ENCODE data around the gene NT5C3B. TPM values are rescaled to one million over a fixed set of nuclear protein-coding genes. Genes with fewer than 3 reads are reported as not detected.

NT5C3B gene
- total and polyA plus RNA-seq, 2 experiments from 2014 or later, result 47.7 to 87.8 TPM

GRCh38 chr17:41794540-41794975 is 41.5 kb downstream of the NT5C3B start:
- Histone ChIP-seq H3K36me3 (replicated peaks; ENCODE audit: insufficient read depth, low read depth) (no peaks in the 10 kb centered on the region), H3K4me2 (peak overlapping the region; percentile 9), H3K4me3 (no peak overlapping the region), H3K27ac (peak overlapping the region; percentile 97), H3K9me2 (replicated peaks; ENCODE audit: insufficient read depth) (no peaks in the 10 kb centered on the region), H4K20me1 (ENCODE audit: insufficient read depth, poor library complexity, severe bottlenecking) (no peaks in the 10 kb centered on the region), H3K4me1 (ENCODE audit: insufficient read depth) (peaks cover 36% of the 10 kb centered on the region), H2AFZ (no peak overlapping the region), H3K27me3 (no peaks in the 10 kb centered on the region), H3K9me3 (ENCODE audit: low read depth) (no peaks in the 10 kb centered on the region), H3K79me2 (no peaks in the 10 kb centered on the region)
- 74% methylated on average over 5 of the region's 5 CpGs for WGBS (ENCODE audit: low lambda C conversion rate, missing lambda C conversion rate)
- no peak for DNase-seq (ENCODE audit: low spot score)
- no peak for TF ChIP-seq CTCF (IDR thresholded peaks at IDR 0.05; ENCODE audit: poor library complexity)
- no peak for TF ChIP-seq EZH2 (IDR thresholded peaks at IDR 0.05; ENCODE audit: borderline replicate concordance)
- no peak for TF ChIP-seq EZH2phosphoT487 (IDR thresholded peaks at IDR 0.05; ENCODE audit: low read depth, severe bottlenecking, unreplicated experiment)

- TF ChIP-seq EZH2phosphoT487 (IDR thresholded peaks at IDR 0.05; ENCODE audit: low read depth, severe bottlenecking, unreplicated experiment) (no peak), CTCF (IDR thresholded peaks at IDR 0.05; ENCODE audit: poor library complexity) (no peak), EZH2 (IDR thresholded peaks at IDR 0.05; ENCODE audit: borderline replicate concordance) (no peak)
- Histone ChIP-seq H2AFZ (no peak overlapping the region), H3K79me2 (no peaks in the 10 kb centered on the region), H3K9me3 (ENCODE audit: low read depth) (no peaks in the 10 kb centered on the region), H3K27ac (peak overlapping the region; percentile 97), H3K4me2 (peak overlapping the region; percentile 70), H3K9me2 (replicated peaks; ENCODE audit: insufficient read depth) (no peaks in the 10 kb centered on the region), H3K36me3 (replicated peaks; ENCODE audit: insufficient read depth, low read depth) (no peaks in the 10 kb centered on the region), H3K4me1 (ENCODE audit: insufficient read depth) (peaks cover 34% of the 10 kb centered on the region), H3K27me3 (no peaks in the 10 kb centered on the region), H4K20me1 (ENCODE audit: insufficient read depth, poor library complexity, severe bottlenecking) (no peaks in the 10 kb centered on the region), H3K4me3 (no peak overlapping the region)
- peak; percentile 69 for DNase-seq (ENCODE audit: low spot score)
- WGBS (ENCODE audit: low lambda C conversion rate, missing lambda C conversion rate), result 30% methylated on average over 14 of the region's 14 CpGs
These were observed 42.1 kb downstream of the NT5C3B start for GRCh38 chr17:41793784-41794539.

GRCh38 chr17:41792845-41793783 is 42.9 kb downstream of the NT5C3B start:
- H4K20me1 ChIP-seq (ENCODE audit: insufficient read depth, poor library complexity, severe bottlenecking), result no peaks in the 10 kb centered on the region
- H2AFZ ChIP-seq, result no peak overlapping the region
- no peaks in the 10 kb centered on the region for H3K36me3 ChIP-seq (replicated peaks; ENCODE audit: insufficient read depth, low read depth)
- H3K9me3 ChIP-seq (ENCODE audit: low read depth), result no peaks in the 10 kb centered on the region
- peak; percentile 92 for DNase-seq (ENCODE audit: low spot score)
- no peaks in the 10 kb centered on the region for H3K9me2 ChIP-seq (replicated peaks; ENCODE audit: insufficient read depth)
- 27% methylated on average over 22 of the region's 22 CpGs for WGBS (ENCODE audit: low lambda C conversion rate, missing lambda C conversion rate)
- H3K27me3 ChIP-seq, result no peaks in the 10 kb centered on the region
- peak overlapping the region; percentile 97 for H3K27ac ChIP-seq
- no peak overlapping the region for H3K4me3 ChIP-seq
- no peaks in the 10 kb centered on the region for H3K79me2 ChIP-seq
- H3K4me2 ChIP-seq, result peak overlapping the region; percentile 70
- peaks cover 34% of the 10 kb centered on the region for H3K4me1 ChIP-seq (ENCODE audit: insufficient read depth)
- no peak for TF ChIP-seq EZH2 (IDR thresholded peaks at IDR 0.05; ENCODE audit: borderline replicate concordance)
- TF ChIP-seq EZH2phosphoT487 (IDR thresholded peaks at IDR 0.05; ENCODE audit: low read depth, severe bottlenecking, unreplicated experiment), result no peak
- TF ChIP-seq CTCF (IDR thresholded peaks at IDR 0.05; ENCODE audit: poor library complexity), result no peak
